ENCODE measurements around the gene KIF6.

KIF6 gene

GRCh38 chr6:39411465-39411864 lies 313.7 kb downstream of the KIF6 start:
- DNase-seq, result no peak

DNA sequence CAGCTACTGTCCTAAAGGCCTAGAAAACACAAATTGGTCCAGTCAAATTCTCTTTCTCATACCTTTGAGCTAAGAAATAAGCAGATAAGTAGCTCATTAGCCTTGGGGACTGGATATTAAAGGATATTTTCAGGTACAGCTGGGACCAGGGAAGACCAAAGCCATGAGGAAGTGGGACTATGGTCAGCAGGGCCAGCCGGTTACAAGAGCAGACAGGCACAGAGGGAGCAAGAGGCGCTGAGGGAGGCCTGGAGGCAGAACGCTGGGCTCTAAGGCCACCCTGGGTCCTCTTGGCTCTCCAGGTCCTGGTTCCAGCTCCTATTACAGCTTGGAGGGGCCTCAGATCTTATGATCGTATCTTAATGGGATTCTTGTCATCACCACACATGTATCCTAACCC lies 314.2 kb downstream of the KIF6 start:
- no peak for DNase-seq

GRCh38 chr6:39409889-39410288 lies 315.3 kb downstream of the KIF6 start:
- DNase-seq, result no peak

- DNase-seq, result no peak
Observed at GRCh38 chr6:39407446-39407993, 317.7 kb downstream of the KIF6 start.

GRCh38 chr6:39404312-39404711 lies 320.9 kb downstream of the KIF6 start:
- DNase-seq, result no peak

DNA sequence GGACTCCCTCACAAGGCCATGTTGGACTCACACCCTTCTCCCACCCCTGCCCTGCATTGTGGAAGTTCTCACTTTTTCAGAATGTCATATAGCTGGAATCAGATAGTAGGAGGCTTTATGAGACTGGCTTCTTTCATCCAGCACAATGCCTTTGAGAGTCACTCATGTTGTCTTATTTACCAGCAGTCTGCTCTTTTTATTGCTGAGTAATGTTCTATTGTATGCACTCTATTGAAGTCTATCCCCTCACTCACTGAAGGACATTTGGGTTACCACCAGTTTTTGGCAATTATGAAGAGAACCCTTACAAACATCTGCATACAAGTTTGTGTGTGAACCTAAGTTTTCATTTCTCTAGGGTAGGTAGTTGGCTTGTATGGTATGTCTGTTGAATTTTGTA lies 321.9 kb downstream of the KIF6 start:
- DNase-seq, result no peak

- no peak for DNase-seq
Observed at GRCh38 chr6:39402239-39402751, 322.9 kb downstream of the KIF6 start.

DNA sequence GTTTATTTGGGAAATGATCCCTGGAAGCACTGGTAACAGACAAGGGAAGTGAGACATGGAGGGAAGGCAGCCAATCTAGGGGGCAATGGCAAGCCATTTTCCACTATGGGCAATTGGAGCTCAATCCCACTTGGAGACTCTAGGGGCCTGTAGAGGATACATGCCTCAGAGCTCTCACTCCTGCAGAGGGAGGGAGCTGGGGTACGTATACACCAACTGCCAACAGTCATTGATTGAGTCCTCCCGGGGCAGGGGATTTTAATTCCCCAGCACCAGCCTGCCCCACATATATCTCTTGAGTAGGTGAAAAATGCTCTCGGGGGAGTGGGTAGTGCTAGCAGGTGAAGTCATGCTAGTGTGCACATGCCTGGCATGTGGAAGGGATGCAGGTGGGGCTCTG lies 323.8 kb downstream of the KIF6 start:
- no peak for DNase-seq

- DNase-seq, result no peak
Observed at GRCh38 chr6:39400026-39400425, 325.2 kb downstream of the KIF6 start.

GRCh38 chr6:39396854-39397253 lies 328.4 kb downstream of the KIF6 start:
- DNase-seq, result no peak

- DNase-seq, result no peak
Observed at GRCh38 chr6:39393075-39393474, 332.1 kb downstream of the KIF6 start.

- no peak for DNase-seq
Observed at GRCh38 chr6:39391182-39391581, 334.0 kb downstream of the KIF6 start.

DNA sequence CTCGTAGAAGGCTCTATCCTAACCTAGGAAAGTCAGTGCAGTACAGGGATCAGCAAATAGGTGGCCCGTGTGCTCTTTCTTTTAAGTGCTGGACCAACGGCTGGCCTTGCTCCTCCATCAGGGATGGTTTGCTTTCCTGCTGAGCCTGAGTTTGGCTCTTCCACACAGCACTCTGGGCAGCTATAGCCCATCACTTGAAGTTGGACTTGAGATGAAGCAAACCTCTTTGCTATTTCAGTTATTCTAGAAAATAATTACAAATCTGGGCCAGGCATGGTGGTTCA lies 335.8 kb downstream of the KIF6 start:
- no peak for DNase-seq

- no peak for DNase-seq
Observed at GRCh38 chr6:39388606-39389483, 336.4 kb downstream of the KIF6 start.

- DNase-seq, result no peak
Observed at GRCh38 chr6:39387785-39388184, 337.4 kb downstream of the KIF6 start.

DNA sequence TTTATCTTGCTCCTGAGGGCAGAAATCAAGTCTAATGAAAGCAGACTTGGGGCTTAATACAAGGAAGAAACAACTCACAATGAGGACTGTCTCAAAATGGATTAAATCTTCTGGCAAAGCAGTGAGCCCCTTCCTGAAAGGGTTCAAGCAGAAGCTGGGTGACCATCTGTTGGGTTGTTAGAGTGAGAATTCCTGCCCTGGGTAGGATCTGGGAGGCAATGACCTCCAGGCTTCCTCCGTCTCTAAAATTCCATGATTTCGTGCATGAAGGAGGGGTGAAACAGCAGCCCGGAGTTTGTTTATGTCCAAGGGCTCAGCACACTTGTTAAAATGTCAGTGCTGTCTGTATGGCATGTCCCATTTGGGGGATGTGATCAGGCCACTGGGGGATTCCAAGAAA lies 338.7 kb downstream of the KIF6 start:
- no peak for DNase-seq

GRCh38 chr6:39381550-39382140 lies 343.6 kb downstream of the KIF6 start:
- DNase-seq, result no peak

- DNase-seq, result no peak
Observed at GRCh38 chr6:39380837-39381549, 344.2 kb downstream of the KIF6 start.

DNA sequence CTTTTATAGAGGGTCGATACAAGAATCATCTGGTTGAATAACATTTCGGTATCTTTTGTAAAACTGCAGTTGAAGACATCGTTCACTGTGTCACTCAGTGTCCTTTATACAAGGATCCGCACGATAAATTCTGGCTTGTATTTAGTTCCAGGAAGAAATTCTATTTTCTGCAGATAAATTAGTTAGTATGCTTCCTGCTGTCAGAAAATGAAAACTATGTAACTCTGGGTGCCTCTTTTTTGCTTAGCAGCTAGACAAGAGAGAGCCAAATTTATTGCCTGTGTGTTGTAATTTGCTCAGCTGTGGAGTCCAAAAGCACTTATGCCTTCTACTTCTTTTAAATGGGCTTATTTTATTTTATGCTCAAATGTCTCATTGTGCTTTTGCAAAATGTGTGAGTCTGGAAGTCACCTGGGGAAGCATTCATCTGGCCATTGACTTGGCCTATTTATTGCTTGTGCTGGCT lies 346.2 kb downstream of the KIF6 start:
- DNase-seq, result no peak

GRCh38 chr6:39378175-39378959 lies 346.8 kb downstream of the KIF6 start:
- DNase-seq, result no peak

GRCh38 chr6:39377539-39377950 lies 347.7 kb downstream of the KIF6 start:
- no peak for DNase-seq

DNA sequence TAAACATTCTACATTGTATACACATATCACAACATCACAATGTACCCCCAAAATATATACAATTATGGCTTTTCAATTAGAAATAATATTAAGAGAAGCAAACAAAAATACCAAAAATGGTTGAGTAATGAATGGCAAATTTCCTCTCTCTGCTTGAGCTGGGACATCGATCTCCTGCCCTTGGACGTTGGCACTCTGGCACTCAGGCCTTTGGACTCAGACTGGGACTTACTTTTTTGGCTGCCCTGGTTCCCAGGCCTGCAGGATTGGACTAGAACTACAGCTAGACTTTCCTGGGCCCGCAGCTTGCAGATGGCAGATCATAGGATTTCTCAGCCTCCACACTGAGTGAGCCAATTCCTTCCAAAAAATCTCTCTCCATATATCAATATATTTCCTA lies 349.8 kb downstream of the KIF6 start:
- DNase-seq, result no peak

DNA sequence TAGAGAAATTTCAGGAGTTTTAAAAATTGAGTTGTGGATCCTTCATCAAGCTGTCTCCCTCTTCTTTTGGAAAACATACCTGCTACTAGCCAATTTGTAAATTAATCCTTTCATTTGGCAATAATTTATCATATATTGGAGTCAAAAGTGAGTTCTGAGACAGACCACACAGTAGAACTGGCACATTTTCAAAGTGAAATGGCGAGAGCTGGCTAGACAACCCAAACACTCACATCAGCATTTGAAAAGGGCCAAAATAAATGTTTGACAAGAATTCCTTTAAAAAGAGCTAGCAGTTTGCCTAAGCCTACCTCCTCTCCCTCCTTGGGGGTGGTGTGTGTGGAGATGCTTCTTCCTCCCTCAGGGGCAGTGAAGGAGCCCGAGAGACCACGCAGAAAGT lies 354.8 kb downstream of the KIF6 start:
- no peak for DNase-seq

Data from CD4-positive, alpha-beta T cell treated with Interferon gamma for 1 hour (primary cell).